GM10266 (cell line): Measurements from ENCODE around the gene ST3GAL4.

Source experiments
- DNase-seq: peaks from one replicate; pipeline ENCODE4 v3.0.0; 2012; ENCODE audit errors: extremely low spot score
- CTCF ChIP-seq: IDR thresholded peaks from 2 replicates; pipeline ENCODE4 v1.5.1; 2012; ENCODE audit warnings: mild to moderate bottlenecking, low read depth; ENCODE audit not compliant: control insufficient read depth, insufficient read depth; ENCODE audit errors: missing control alignments

The ST3GAL4 gene

GRCh38 chr11:126319374-126319740, 36.1 kb upstream of the ST3GAL4 start:
- TF ChIP-seq CTCF, result no peak
- no peak for DNase-seq

GRCh38 chr11:126322996-126323395, 32.5 kb upstream of the ST3GAL4 start:
- TF ChIP-seq CTCF, result no peak
- no peak for DNase-seq

GRCh38 chr11:126327281-126328000, 28.0 kb upstream of the ST3GAL4 start:
- no peak for TF ChIP-seq CTCF

GRCh38 chr11:126328001-126328390, 27.5 kb upstream of the ST3GAL4 start:
- no peak for TF ChIP-seq CTCF
- DNase-seq, result no peak

More at GRCh38 chr11:126327281-126328000, 28.0 kb upstream of the ST3GAL4 start:
- DNase-seq, result no peak

- no peak for TF ChIP-seq CTCF
- no peak for DNase-seq
Measured at GRCh38 chr11:126328444-126328843, 27.0 kb upstream of the ST3GAL4 start.

- no peak for TF ChIP-seq CTCF
- no peak for DNase-seq
Measured at GRCh38 chr11:126328938-126329643, 26.4 kb upstream of the ST3GAL4 start.

- no peak for DNase-seq
- no peak for TF ChIP-seq CTCF
Measured at GRCh38 chr11:126329644-126330211, 25.8 kb upstream of the ST3GAL4 start.
